Cardiac fibroblast (primary cell): ENCODE results near the gene PDE8A.

Experiments used
- DNase-seq, 2 donors: peaks; one replicate each; pipeline versions ENCODE4 v3.0.0 to v3.0.0-alpha.2; 2010; ENCODE audit warnings: low read depth in 2 of 2
- H3K4me3 ChIP-seq, 2 donors: replicated peaks in 1 of 2; 1 replicate in 1 of 2; 2 replicates in 1 of 2; pipeline ENCODE4 v1.5.1; 2011; ENCODE audit warnings: low read depth in 2 of 2, low read length in 2 of 2, mild to moderate bottlenecking in 2 of 2, moderate library complexity in 1 of 2
- TF ChIP-seq, protein P1 (sequence below): IDR thresholded peaks from one replicate; pipeline ENCODE4 v1.5.1; 2011; ENCODE audit warnings: low read depth, mild to moderate bottlenecking, low read length, inconsistent platforms

Gene PDE8A

DNA sequence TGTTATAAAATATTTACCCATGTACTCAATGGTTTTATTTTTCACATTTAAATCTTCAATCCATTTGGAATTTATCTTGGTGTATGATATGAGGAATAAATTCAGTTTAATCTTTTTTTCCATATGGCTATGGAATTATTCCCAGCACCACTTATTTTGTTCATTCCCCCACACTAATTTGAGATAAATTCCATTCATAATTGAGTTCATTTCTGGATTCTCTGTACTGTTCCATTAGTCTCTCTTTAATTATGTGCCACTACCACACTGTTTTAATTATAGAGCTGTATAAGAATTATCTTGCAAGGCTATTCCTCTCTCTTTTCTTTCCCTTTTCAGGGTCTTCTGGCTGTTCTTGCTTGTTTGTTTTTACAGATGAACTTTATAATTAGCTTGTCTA lies 34.6 kb downstream of the PDE8A start:
- no peak for DNase-seq
- TF ChIP-seq, protein P1, sequence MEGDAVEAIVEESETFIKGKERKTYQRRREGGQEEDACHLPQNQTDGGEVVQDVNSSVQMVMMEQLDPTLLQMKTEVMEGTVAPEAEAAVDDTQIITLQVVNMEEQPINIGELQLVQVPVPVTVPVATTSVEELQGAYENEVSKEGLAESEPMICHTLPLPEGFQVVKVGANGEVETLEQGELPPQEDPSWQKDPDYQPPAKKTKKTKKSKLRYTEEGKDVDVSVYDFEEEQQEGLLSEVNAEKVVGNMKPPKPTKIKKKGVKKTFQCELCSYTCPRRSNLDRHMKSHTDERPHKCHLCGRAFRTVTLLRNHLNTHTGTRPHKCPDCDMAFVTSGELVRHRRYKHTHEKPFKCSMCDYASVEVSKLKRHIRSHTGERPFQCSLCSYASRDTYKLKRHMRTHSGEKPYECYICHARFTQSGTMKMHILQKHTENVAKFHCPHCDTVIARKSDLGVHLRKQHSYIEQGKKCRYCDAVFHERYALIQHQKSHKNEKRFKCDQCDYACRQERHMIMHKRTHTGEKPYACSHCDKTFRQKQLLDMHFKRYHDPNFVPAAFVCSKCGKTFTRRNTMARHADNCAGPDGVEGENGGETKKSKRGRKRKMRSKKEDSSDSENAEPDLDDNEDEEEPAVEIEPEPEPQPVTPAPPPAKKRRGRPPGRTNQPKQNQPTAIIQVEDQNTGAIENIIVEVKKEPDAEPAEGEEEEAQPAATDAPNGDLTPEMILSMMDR: no peak
- no peak overlapping the region for H3K4me3 ChIP-seq

DNA sequence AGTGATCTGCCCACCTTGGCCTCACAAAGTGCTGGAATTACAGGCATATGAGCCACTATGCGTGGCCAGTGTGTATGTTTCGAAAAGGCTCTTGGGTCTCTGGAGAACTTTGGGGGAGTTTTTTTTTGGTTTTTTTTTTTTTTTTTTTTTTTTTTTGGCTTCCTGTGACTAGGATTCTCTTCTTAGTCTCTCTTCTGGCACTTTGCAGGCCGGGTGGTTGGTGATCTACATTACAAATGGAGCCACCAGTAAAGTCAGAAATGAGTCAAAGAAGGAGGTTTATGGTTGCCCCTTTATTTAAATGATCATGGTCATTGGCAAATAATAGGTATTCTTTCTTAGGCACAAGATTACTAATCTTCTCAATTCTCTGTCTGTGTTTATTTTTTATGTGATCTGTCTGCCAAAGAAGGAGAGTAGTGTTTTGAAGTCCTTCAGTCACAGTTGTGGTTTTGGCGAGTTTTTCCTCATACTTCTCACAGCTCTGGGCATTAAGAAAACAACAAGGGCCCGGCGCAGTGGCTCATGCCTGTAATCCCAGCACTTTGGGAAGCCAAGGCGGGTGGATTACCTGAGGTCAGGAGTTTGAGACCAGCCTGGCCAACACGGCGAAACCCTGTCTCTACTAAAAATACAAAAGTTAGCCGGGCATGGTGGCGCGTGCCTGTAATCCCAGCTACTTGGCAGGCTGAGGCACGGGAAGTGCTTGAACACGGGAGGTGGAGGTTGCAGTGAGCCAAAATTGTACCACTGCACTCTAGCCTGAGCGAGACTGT lies 38.3 kb downstream of the PDE8A start:
- no peak for DNase-seq
- no peak overlapping the region for H3K4me3 ChIP-seq
- TF ChIP-seq, protein P1: no peak

DNA sequence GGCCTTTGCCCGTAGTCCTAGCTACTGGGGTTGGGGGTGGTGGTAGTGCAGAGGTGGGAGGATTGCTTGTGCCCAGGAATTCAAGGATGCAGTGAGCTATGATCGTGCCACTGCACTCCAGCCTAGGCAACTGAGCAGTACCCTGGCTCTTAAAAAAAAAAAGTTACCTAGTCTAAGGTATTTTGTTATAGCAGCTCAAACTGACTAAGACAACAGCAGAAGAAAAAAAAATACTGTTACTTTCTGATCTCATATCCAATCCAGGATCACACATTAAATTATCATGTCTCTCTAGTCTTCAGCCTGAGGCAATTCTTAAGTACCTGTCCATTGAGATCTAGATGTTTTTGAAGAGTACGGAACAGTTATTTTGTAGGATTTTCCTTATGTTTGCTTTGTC lies 39.8 kb downstream of the PDE8A start:
- DNase-seq: no peak
- TF ChIP-seq, protein P1: no peak
- no peak overlapping the region for H3K4me3 ChIP-seq

DNA sequence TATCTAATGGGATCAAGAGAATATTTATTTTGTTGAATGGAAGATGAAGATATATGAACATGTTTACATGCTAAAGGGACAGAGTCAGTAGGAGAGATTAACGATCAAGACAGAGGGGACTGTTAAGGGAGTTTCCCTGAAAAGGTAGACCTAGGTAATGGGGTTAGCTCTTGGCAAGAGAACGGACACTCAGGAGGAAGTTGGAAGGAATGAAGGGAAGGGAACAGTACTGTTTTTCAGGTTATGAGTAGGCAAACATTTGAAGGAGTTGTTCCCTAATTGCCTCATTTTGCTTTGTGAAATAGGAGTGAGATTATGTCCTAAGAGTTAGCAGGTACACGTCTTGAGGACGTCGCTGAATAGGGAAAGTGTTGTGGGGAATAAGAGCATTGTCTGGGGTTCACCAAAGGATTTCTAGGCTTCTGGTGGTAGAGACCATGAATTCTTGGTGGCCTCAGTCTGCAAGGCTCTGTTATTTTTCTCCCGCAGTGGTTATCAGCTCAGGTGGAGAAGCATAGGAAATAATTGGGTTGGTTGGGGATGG lies 41.3 kb downstream of the PDE8A start:
- no peak for DNase-seq
- TF ChIP-seq, protein P1: no peak
- H3K4me3 ChIP-seq: no peak overlapping the region

DNA sequence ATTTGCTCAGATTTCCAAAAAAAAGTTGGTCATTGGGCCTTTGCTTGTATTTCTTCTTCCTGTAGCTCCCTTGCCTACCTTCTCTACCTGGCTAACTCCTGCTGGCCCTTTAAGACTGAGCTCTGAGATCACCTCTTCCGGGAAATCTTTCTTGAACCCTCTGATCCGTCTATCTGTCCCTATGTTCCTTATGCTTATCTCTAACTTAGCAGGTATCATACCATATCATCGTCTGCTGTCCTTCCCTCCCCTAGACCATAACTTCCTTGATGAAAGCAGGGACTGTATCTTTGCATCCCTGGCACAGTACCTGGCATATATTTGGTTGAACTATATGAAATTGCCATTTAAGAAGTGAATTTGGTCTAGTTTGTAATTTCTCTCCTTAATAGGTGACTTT lies 42.3 kb downstream of the PDE8A start:
- TF ChIP-seq, protein P1: no peak
- no peak for DNase-seq

DNA sequence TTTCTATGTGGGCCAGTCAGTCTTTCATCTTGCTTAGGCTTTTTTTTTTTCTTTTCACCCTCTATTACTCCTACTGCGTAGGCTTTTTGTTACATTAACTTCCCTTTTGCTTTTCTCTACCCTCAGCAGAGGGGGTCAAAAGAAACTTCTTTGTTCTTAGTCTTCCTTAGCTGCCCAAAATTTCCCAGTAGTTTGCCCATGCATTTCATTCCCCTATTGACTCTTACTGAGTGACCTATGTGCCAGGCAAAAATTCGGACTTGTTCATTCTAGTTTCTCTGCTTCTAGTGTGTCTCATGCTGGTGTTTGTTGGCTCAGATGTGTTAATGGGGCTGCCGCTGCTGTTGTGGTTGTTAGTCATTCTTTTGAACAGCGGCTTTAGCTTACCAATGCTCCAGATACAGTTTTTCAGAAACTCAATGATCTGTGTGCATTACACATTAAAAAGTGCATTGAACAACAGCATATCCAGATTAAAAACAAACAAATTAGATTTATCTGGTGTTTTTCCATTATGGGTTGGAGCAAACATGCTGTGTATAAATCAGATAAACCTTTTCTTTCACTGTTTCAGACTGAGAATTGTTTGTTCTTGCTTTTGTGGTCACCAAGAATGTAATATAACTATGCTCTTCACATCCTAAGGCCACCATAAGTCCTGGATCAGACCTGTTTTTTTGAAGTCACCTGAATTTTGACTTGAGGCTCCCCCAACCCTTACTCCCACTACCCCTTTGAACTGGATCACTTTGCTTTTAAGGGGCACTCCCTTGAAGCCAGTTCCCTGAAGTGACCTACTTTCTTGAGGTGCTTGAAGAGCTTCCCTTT lies 43.1 kb downstream of the PDE8A start:
- H3K4me3 ChIP-seq: no peak overlapping the region
- peak; percentile 49 to 71 for DNase-seq
- TF ChIP-seq, protein P1: no peak

More for the DNA sequence above, 42.3 kb downstream of the PDE8A start:
- no peak overlapping the region for H3K4me3 ChIP-seq
